GM23338 (cell line): Measurements from ENCODE around the gene TGOLN2. TPM values are rescaled to one million over a fixed set of nuclear protein-coding genes. Genes with fewer than 3 reads are reported as not detected.

Experiments used
- ATAC-seq: fragments of 200-7000 bp; cut with Tn5 transposase; 3 replicates; pipeline ENCODE4 v1.9.1; 2020
- DNase-seq: peaks from one replicate; pipeline ENCODE4 v3.0.0-alpha.2; 2015; ENCODE audit warnings: low spot score
- H2AFZ ChIP-seq: fragments of 200-600 bp; sonication (generic); 2 replicates; pipeline ENCODE4 v1.8.0; 2016; ENCODE audit warnings: antibody characterized with exemption, mild to moderate bottlenecking, moderate library complexity
- H3F3A ChIP-seq: fragments of 200-600 bp; sonication (generic); replicated peaks from 2 replicates; pipeline ENCODE4 v1.8.0; 2017; ENCODE audit warnings: antibody characterized with exemption, mixed run types, low read depth
- H3K27ac ChIP-seq: fragments of 200-600 bp; sonication (generic); 2 replicates; pipeline ENCODE4 v1.6.1; 2016; ENCODE audit warnings: low read depth
- H3K27me3 ChIP-seq: fragments of 200-600 bp; sonication (generic); 2 replicates; pipeline ENCODE4 v1.8.0; 2016; ENCODE audit warnings: mild to moderate bottlenecking, mixed run types, moderate library complexity; ENCODE audit not compliant: insufficient read depth
- H3K36me3 ChIP-seq: fragments of 200-600 bp; sonication (generic); 2 replicates; pipeline ENCODE4 v1.8.0; 2016; ENCODE audit warnings: mild to moderate bottlenecking; ENCODE audit not compliant: insufficient read depth
- H3K4me1 ChIP-seq: fragments of 200-600 bp; sonication (generic); 2 replicates; pipeline ENCODE4 v1.8.0; 2016; ENCODE audit warnings: mild to moderate bottlenecking, moderate library complexity; ENCODE audit not compliant: insufficient read depth
- H3K4me2 ChIP-seq: fragments of 200-600 bp; sonication (generic); 2 replicates; pipeline ENCODE4 v1.7.1; 2017; ENCODE audit warnings: mixed run types
- H3K4me3 ChIP-seq: fragments of 200-600 bp; sonication (generic); 2 replicates; pipeline ENCODE4 v1.6.1; 2016; ENCODE audit warnings: mixed run types
- H3K79me2 ChIP-seq: fragments of 200-600 bp; sonication (generic); replicated peaks from 2 replicates; pipeline ENCODE4 v1.8.0; 2017; ENCODE audit warnings: mild to moderate bottlenecking; ENCODE audit not compliant: insufficient read depth
- H3K9me2 ChIP-seq: fragments of 200-600 bp; sonication (generic); 2 replicates; pipeline ENCODE4 v1.8.0; 2017; ENCODE audit not compliant: insufficient read depth
- H4K20me1 ChIP-seq: fragments of 200-600 bp; sonication (generic); replicated peaks from 2 replicates; pipeline ENCODE4 v1.8.0; 2017; ENCODE audit warnings: mild to moderate bottlenecking; ENCODE audit not compliant: insufficient read depth
- H3K27ac Mint-ChIP-seq: 2 replicates; pipeline ENCODE4 v1.8.0; 2020; ENCODE audit warnings: inconsistent platforms, mild to moderate bottlenecking, moderate library complexity, mixed read lengths
- H3K27me3 Mint-ChIP-seq: 3 replicates; pipeline ENCODE4 v1.8.0; 2022; ENCODE audit warnings: low read depth, mild to moderate bottlenecking, moderate library complexity, mixed read lengths, inconsistent platforms; ENCODE audit not compliant: insufficient read depth, poor library complexity
- H3K36me3 Mint-ChIP-seq: 3 replicates; pipeline ENCODE4 v1.8.0; 2021; ENCODE audit warnings: low read depth, mild to moderate bottlenecking, inconsistent platforms, moderate library complexity, mixed read lengths
- H3K4me1 Mint-ChIP-seq: 3 replicates; pipeline ENCODE4 v1.8.0; 2020; ENCODE audit warnings: mild to moderate bottlenecking, inconsistent platforms, mixed read lengths
- H3K4me3 Mint-ChIP-seq: 3 replicates; pipeline ENCODE4 v1.8.0; 2021; ENCODE audit warnings: moderate library complexity, mild to moderate bottlenecking, inconsistent platforms, mixed read lengths
- H3K9me3 Mint-ChIP-seq: 3 replicates; pipeline ENCODE4 v1.8.0; 2020; ENCODE audit warnings: moderate library complexity, mild to moderate bottlenecking, inconsistent platforms, mixed read lengths
- CREB1 ChIP-seq: fragments of 250-450 bp; sonication (Bioruptor Pico); IDR thresholded peaks from 2 replicates; pipeline ENCODE4 v1.5.0; 2020; ENCODE audit warnings: low read depth, mild to moderate bottlenecking, moderate library complexity
- EZH2 ChIP-seq: fragments of 200-600 bp; sonication (generic); IDR thresholded peaks from one replicate; pipeline ENCODE4 v1.8.0; 2017; ENCODE audit warnings: antibody characterized with exemption, mild to moderate bottlenecking, low read depth; ENCODE audit not compliant: unreplicated experiment
- EZH2phosphoT487 ChIP-seq: fragments of 200-600 bp; sonication (generic); IDR thresholded peaks from one replicate; pipeline ENCODE4 v1.8.1; 2018; ENCODE audit warnings: antibody characterized with exemption; ENCODE audit not compliant: unreplicated experiment
- JUNB ChIP-seq: IDR thresholded peaks from one replicate; pipeline ENCODE4 v1.6.1; 2016; ENCODE audit warnings: antibody characterized with exemption; ENCODE audit not compliant: unreplicated experiment
- NANOG ChIP-seq: IDR thresholded peaks from 2 replicates; pipeline ENCODE4 v1.6.1; 2016; ENCODE audit warnings: antibody characterized with exemption, borderline replicate concordance
- POLR2AphosphoS5 ChIP-seq: IDR thresholded peaks from 2 replicates; pipeline ENCODE4 v1.6.1; 2016; ENCODE audit warnings: antibody characterized with exemption, low read depth
- STAT1 ChIP-seq: IDR thresholded peaks from one replicate; pipeline ENCODE4 v1.6.1; 2016; ENCODE audit warnings: antibody characterized with exemption; ENCODE audit not compliant: unreplicated experiment
- ZNF331 ChIP-seq: fragments of 250-450 bp; sonication (Bioruptor Pico); IDR thresholded peaks from 2 replicates; pipeline ENCODE4 v1.5.0; 2020; ENCODE audit warnings: low read depth, mild to moderate bottlenecking, moderate library complexity
- polyA plus RNA-seq: library from polyadenylated mRNA; unstranded; fragments of >200 nt; fragmentation: Nextera tagmentation; extraction: Ambion mirVana; gene quantifications from 2 replicates; pipeline ENCODE4 v1.2.1, GENCODE V29; 2016
- total RNA-seq: library from RNA; depleted of rRNA; stranded (reverse); fragments of >200 nt; shearing (Covaris generic); gene quantifications from 2 replicates; pipeline ENCODE4 v1.2.3, GENCODE V29; 2014
- TF ChIP-seq, protein P1 (sequence below), 2 experiments: fragments of 200-600 bp in 1 of 2; sonication (generic) in 1 of 2; conservative IDR thresholded peaks; 2 replicates each; pipeline versions ENCODE4 v1.5.1 to v1.6.1; 2016 to 2017; ENCODE audit warnings: antibody characterized with exemption in 2 of 2, low read depth in 2 of 2, mild to moderate bottlenecking in 2 of 2, moderate library complexity in 1 of 2
- TF ChIP-seq, protein P2 (sequence below): IDR thresholded peaks from one replicate; pipeline ENCODE4 v1.6.1; 2018; ENCODE audit warnings: antibody characterized with exemption; ENCODE audit not compliant: unreplicated experiment
- TF ChIP-seq, protein P3 (sequence below): IDR thresholded peaks from 2 replicates; pipeline ENCODE4 v1.6.1; 2016; ENCODE audit warnings: antibody characterized with exemption

TGOLN2 gene
- total and polyA plus RNA-seq, 2 experiments from 2014 or later, result 20.8 to 48.3 TPM

DNA sequence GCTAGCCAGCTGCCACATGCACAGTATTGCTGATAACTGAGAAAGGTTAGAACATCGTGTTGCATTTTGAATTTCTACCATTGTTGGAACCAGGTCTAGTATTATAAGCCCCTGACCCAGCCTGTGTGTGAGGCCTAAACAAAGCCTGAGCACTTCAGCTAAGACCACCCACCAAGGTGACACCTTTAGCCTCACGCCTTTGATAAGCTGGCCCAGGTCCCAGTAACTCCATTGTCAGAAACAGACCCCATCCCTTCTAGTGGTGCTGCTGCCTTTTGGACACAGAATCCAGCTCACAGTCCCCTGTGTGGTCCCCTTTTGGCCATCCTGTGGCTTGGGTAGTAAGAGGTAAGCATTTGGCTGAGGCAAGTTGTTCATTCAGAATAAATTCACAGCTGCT is 28.4 kb upstream of the TGOLN2 start (continued):
- TF ChIP-seq NANOG (no peak), CREB1 (CRISPR knock-in tag) (no peak), STAT1 (no peak), POLR2AphosphoS5 (no peak), ZNF331 (no peak), EZH2 (no peak)
- TF ChIP-seq, protein P1, sequence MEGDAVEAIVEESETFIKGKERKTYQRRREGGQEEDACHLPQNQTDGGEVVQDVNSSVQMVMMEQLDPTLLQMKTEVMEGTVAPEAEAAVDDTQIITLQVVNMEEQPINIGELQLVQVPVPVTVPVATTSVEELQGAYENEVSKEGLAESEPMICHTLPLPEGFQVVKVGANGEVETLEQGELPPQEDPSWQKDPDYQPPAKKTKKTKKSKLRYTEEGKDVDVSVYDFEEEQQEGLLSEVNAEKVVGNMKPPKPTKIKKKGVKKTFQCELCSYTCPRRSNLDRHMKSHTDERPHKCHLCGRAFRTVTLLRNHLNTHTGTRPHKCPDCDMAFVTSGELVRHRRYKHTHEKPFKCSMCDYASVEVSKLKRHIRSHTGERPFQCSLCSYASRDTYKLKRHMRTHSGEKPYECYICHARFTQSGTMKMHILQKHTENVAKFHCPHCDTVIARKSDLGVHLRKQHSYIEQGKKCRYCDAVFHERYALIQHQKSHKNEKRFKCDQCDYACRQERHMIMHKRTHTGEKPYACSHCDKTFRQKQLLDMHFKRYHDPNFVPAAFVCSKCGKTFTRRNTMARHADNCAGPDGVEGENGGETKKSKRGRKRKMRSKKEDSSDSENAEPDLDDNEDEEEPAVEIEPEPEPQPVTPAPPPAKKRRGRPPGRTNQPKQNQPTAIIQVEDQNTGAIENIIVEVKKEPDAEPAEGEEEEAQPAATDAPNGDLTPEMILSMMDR (conservative IDR thresholded peaks at IDR 0.05; ENCODE audit: low read depth in 2 of 2), result no peak
- TF ChIP-seq, protein P2, sequence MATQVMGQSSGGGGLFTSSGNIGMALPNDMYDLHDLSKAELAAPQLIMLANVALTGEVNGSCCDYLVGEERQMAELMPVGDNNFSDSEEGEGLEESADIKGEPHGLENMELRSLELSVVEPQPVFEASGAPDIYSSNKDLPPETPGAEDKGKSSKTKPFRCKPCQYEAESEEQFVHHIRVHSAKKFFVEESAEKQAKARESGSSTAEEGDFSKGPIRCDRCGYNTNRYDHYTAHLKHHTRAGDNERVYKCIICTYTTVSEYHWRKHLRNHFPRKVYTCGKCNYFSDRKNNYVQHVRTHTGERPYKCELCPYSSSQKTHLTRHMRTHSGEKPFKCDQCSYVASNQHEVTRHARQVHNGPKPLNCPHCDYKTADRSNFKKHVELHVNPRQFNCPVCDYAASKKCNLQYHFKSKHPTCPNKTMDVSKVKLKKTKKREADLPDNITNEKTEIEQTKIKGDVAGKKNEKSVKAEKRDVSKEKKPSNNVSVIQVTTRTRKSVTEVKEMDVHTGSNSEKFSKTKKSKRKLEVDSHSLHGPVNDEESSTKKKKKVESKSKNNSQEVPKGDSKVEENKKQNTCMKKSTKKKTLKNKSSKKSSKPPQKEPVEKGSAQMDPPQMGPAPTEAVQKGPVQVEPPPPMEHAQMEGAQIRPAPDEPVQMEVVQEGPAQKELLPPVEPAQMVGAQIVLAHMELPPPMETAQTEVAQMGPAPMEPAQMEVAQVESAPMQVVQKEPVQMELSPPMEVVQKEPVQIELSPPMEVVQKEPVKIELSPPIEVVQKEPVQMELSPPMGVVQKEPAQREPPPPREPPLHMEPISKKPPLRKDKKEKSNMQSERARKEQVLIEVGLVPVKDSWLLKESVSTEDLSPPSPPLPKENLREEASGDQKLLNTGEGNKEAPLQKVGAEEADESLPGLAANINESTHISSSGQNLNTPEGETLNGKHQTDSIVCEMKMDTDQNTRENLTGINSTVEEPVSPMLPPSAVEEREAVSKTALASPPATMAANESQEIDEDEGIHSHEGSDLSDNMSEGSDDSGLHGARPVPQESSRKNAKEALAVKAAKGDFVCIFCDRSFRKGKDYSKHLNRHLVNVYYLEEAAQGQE, result no peak

DNA sequence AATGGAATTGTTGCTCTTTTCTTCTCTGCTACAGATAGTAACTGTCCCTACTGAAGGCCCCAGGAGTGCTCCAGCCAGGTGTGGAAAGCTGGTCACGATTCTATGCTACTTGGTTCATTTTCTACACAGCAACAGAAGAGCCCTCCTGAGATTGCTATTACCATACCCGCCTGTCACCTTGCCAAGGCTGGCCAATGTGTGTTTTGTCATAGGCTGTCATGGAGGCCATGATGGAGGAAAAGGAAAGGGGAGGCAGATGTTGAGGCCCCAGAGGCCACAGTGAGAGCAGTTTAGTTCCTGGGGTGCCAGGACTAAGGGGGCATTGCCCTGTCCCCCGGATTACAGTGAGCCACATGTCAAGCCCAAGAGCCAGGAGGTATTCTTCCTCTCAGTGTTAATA is 27.7 kb upstream of the TGOLN2 start:
- Histone ChIP-seq H3K27me3 (no peaks in the 10 kb centered on the region), H3K4me1 (peaks cover 15% of the 10 kb centered on the region), H3K9me2 (no peaks in the 10 kb centered on the region), H3K27ac (no peak overlapping the region), H2AFZ (no peak overlapping the region), H3F3A (no peaks in the 10 kb centered on the region), H3K4me2 (peak overlapping the region; percentile 90), H3K36me3 (no peaks in the 10 kb centered on the region), H3K79me2 (no peaks in the 10 kb centered on the region), H3K4me3 (peak overlapping the region; percentile 78), H4K20me1 (no peaks in the 10 kb centered on the region; the same call in none of the 2 replicates)
- Mint-ChIP-seq H3K27ac (no peak overlapping the region), H3K9me3 (no peaks in the 10 kb centered on the region), H3K27me3 (peaks cover 6% of the 10 kb centered on the region), H3K36me3 (peaks cover 4% of the 10 kb centered on the region; the same call in 1 of the 3 replicates), H3K4me3 (peak overlapping the region; percentile 97), H3K4me1 (peaks cover 15% of the 10 kb centered on the region)
- ATAC-seq, result no peak
- no peak for DNase-seq
- TF ChIP-seq, protein P3, sequence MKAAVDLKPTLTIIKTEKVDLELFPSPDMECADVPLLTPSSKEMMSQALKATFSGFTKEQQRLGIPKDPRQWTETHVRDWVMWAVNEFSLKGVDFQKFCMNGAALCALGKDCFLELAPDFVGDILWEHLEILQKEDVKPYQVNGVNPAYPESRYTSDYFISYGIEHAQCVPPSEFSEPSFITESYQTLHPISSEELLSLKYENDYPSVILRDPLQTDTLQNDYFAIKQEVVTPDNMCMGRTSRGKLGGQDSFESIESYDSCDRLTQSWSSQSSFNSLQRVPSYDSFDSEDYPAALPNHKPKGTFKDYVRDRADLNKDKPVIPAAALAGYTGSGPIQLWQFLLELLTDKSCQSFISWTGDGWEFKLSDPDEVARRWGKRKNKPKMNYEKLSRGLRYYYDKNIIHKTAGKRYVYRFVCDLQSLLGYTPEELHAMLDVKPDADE, result no peak
- TF ChIP-seq, protein P1 (conservative IDR thresholded peaks at IDR 0.05; ENCODE audit: low read depth in 2 of 2), result no peak
- TF ChIP-seq EZH2, result no peak
- no peak for TF ChIP-seq JUNB
- no peak for TF ChIP-seq EZH2phosphoT487
- TF ChIP-seq CREB1 (CRISPR knock-in tag), result no peak
- TF ChIP-seq POLR2AphosphoS5, result no peak
- TF ChIP-seq, protein P2, result no peak
- no peak for TF ChIP-seq NANOG
